HepG2 (cell line): ENCODE results near the gene HMMR. TPM values are rescaled to one million over a fixed set of nuclear protein-coding genes. Genes with fewer than 3 reads are reported as not detected.

Source experiments
- ATAC-seq: fragments of 200-7000 bp; cut with Tn5 transposase; 3 replicates; pipeline ENCODE4 v1.9.1; 2020; ENCODE audit warnings: mild to moderate bottlenecking, moderate library complexity
- BruUV-seq: library from RNA; stranded (reverse); fragments of 400-500 nt; replicated peaks from 2 replicates; lab custom pipeline; 2021; lab: Mats Ljungman, UMichigan
- CTCF ChIA-PET: fragments of 300-600 bp; formaldehyde crosslinking; extraction: SDS; loops from one replicate; lab custom pipeline; 2021; ENCODE audit warnings: low total read pairs, inconsistent platforms, low intra/inter-chr PET ratio; lab: Yijun Ruan, JAX
- POLR2A ChIA-PET: fragments of 350-600 bp; sonication (Branson Sonifier 250); formaldehyde crosslinking; loops from one replicate; lab custom pipeline; 2020; ENCODE audit warnings: antibody characterized with exemption, inconsistent platforms; lab: Yijun Ruan, JAX
- DNase-seq: peaks from one replicate; pipeline ENCODE4 v3.0.0-alpha.2; 2015; ENCODE audit warnings: low spot score
- FAIRE-seq: peaks from 3 replicates; lab custom pipeline; 2011; peaks lifted over from hg19 to GRCh38; lab: Jason Lieb, UNC
- H2AFZ ChIP-seq: one replicate; pipeline ENCODE4 v1.6.1; 2011; ENCODE audit warnings: low read length, inconsistent platforms
- H3K27ac ChIP-seq: fragments of 300-600 bp; 3 replicates; pipeline ENCODE4 v1.8.0; 2011; ENCODE audit warnings: mixed run types, mild to moderate bottlenecking, mixed read lengths, low read length, inconsistent platforms; ENCODE audit not compliant: insufficient read depth; ENCODE audit errors: extremely low read length
- H3K27me3 ChIP-seq, 2 experiments: fragments of 200-600 bp in 1 of 2; 2 replicates in 1 of 2; 3 replicates in 1 of 2; pipeline versions ENCODE4 v1.6.0 to v1.8.0; 2011; ENCODE audit warnings: low read length in 2 of 2, mild to moderate bottlenecking in 2 of 2, moderate library complexity in 2 of 2, inconsistent platforms in 1 of 2; ENCODE audit not compliant: insufficient read depth in 2 of 2, control insufficient read depth in 1 of 2
- H3K36me3 ChIP-seq, 2 experiments: fragments of 200-600 bp in 1 of 2; replicated peaks in 1 of 2; 2 replicates in 1 of 2; 3 replicates in 1 of 2; pipeline versions ENCODE4 v1.5.1 to v1.8.0; 2011; ENCODE audit warnings: low read length in 2 of 2, inconsistent platforms in 1 of 2; ENCODE audit not compliant: insufficient read depth in 2 of 2, control insufficient read depth in 1 of 2
- H3K4me1 ChIP-seq: 2 replicates; pipeline ENCODE4 v1.5.1; 2012; ENCODE audit warnings: low read length, inconsistent platforms; ENCODE audit not compliant: insufficient read depth
- H3K4me2 ChIP-seq: 2 replicates; pipeline ENCODE4 v1.6.0; 2011; ENCODE audit warnings: low read depth, low read length, inconsistent platforms
- H3K4me3 ChIP-seq, 3 experiments: fragments of 200-600 bp in 1 of 3; sonication (generic), shearing (Covaris generic) in 1 of 3; replicated peaks in 1 of 3; 2 replicates each; pipeline ENCODE4 v1.5.1; 2011 to 2016; ENCODE audit warnings: low read length in 3 of 3, inconsistent platforms in 2 of 3, low read depth in 2 of 3, mild to moderate bottlenecking in 2 of 3, control low read depth in 1 of 3, mixed read lengths in 1 of 3; ENCODE audit not compliant: insufficient read depth in 1 of 3
- H3K79me2 ChIP-seq: one replicate; pipeline ENCODE4 v1.6.1; 2011; ENCODE audit warnings: low read length, inconsistent platforms; ENCODE audit not compliant: insufficient read depth
- H3K9ac ChIP-seq: 2 replicates; pipeline ENCODE4 v1.6.0; 2011; ENCODE audit warnings: mild to moderate bottlenecking, low read depth, low read length, inconsistent platforms; ENCODE audit not compliant: insufficient read depth
- H3K9me3 ChIP-seq: 2 replicates; pipeline ENCODE4 v1.5.1; 2012; ENCODE audit warnings: mild to moderate bottlenecking, low read length
- H4K20me1 ChIP-seq: 2 replicates; pipeline ENCODE4 v1.6.0; 2011; ENCODE audit warnings: inconsistent platforms, mild to moderate bottlenecking, low read length, moderate library complexity; ENCODE audit not compliant: insufficient read depth
- CENPBD1 ChIP-seq: sonication (generic); formaldehyde crosslinking; IDR thresholded peaks from 2 replicates; pipeline ENCODE4 v1.8.0; 2022; ENCODE audit warnings: missing genetic modification reagents, low read depth, mild to moderate bottlenecking, borderline replicate concordance
- FOSL1 ChIP-seq: sonication (generic); formaldehyde crosslinking; IDR thresholded peaks from 2 replicates; pipeline ENCODE4 v1.9.0; 2021; ENCODE audit warnings: missing genetic modification reagents, borderline replicate concordance
- FOXO4 ChIP-seq: sonication (generic); formaldehyde crosslinking; conservative IDR thresholded peaks from 2 replicates; pipeline ENCODE4 v1.8.1; 2023; ENCODE audit warnings: missing genetic modification reagents
- HBP1 ChIP-seq: IDR thresholded peaks from 2 replicates; pipeline ENCODE4 v1.6.1; 2016; ENCODE audit warnings: low read depth, control low read depth
- KLF11 ChIP-seq: IDR thresholded peaks from 2 replicates; pipeline ENCODE4 v1.6.1; 2016; ENCODE audit warnings: missing compliant biosample characterization
- MEF2D ChIP-seq: sonication (generic); formaldehyde crosslinking; IDR thresholded peaks from 2 replicates; pipeline ENCODE4 v1.5.1; 2020; ENCODE audit warnings: mild to moderate bottlenecking, missing genetic modification reagents
- REPIN1 ChIP-seq: sonication (generic); formaldehyde crosslinking; IDR thresholded peaks from 2 replicates; pipeline ENCODE4 v1.8.0; 2022; ENCODE audit warnings: missing genetic modification reagents, low read depth, mild to moderate bottlenecking, borderline replicate concordance
- RORA ChIP-seq: sonication (generic); formaldehyde crosslinking; IDR thresholded peaks from 2 replicates; pipeline ENCODE4 v1.5.0; 2020; ENCODE audit warnings: mild to moderate bottlenecking, missing genetic modification reagents, moderate library complexity
- ZBTB34 ChIP-seq: sonication (generic); formaldehyde crosslinking; IDR thresholded peaks from 2 replicates; pipeline ENCODE4 v1.8.0; 2022; ENCODE audit warnings: mild to moderate bottlenecking, missing genetic modification reagents
- ZFP90 ChIP-seq: sonication (generic); formaldehyde crosslinking; IDR thresholded peaks from 2 replicates; pipeline ENCODE4 v1.8.0; 2022; ENCODE audit warnings: missing genetic modification reagents, mild to moderate bottlenecking, inconsistent platforms, borderline replicate concordance
- ZNF143 ChIP-seq: sonication (generic); formaldehyde crosslinking; IDR thresholded peaks from 2 replicates; pipeline ENCODE4 v1.4.0; 2020; ENCODE audit warnings: missing genetic modification reagents
- ZNF543 ChIP-seq: sonication (generic); formaldehyde crosslinking; IDR thresholded peaks from 2 replicates; pipeline ENCODE4 v1.4.0; 2020; ENCODE audit warnings: mild to moderate bottlenecking, missing genetic modification reagents
- WGBS: methylation state at CpG from one replicate; pipeline ENCODE4 v1.1.6; 2017; ENCODE audit warnings: low lambda C conversion rate; 5-methylcytosine and 5-hydroxymethylcytosine counted together
- in situ Hi-C: cut with HindIII; loops from 2 replicates; pipeline ENCODE4 v1.10.0; 2017; ENCODE audit warnings: low pct_unique_long_range_greater_than_20kb; ENCODE audit not compliant: extremely low pct_ligation_motif_present
- intact Hi-C: fragments of 100-400 bp; cut with micrococcal nuclease; formaldehyde crosslinking; loops from one replicate; pipeline ENCODE4 v1.10.0; 2022; ENCODE audit not compliant: unreplicated experiment
- polyA plus RNA-seq, 8 experiments: library from polyadenylated mRNA; depleted of rRNA in 3 of 8; stranded (reverse) in 7 of 8; unstranded in 1 of 8; fragments of >200 nt; fragmentation: Illumina TruSeq in 4 of 8; extraction: Trizol in 4 of 8; gene quantifications; 2 replicates each; pipeline versions ENCODE4 v1.2.1 to v1.2.3, GENCODE V29; 2011 to 2016; ENCODE audit warnings: low read depth in 4 of 8, missing spikeins in 1 of 8, mixed read lengths in 1 of 8; ENCODE audit not compliant: insufficient read depth in 1 of 8
- total RNA-seq, 5 experiments: library from RNA; depleted of rRNA; stranded (reverse); fragments of >200 nt; fragmentation: Illumina TruSeq; extraction: Trizol; gene quantifications; 2 replicates each; pipeline ENCODE4 v1.2.3, GENCODE V29; 2016; ENCODE audit warnings: low read depth in 1 of 5

HMMR gene
- total and polyA plus RNA-seq, 2 of the 13 experiments (the other 11 are each of a cell fraction or from before 2014, with no cell fraction given) = 8.5 to 48.3 TPM

GRCh38 chr5:163506726-163507125 lies 46.3 kb downstream of the HMMR start:
- peak overlapping the region; percentile 83 for H3K4me2 ChIP-seq
- H3K36me3 ChIP-seq = no peaks in the 10 kb centered on the region
- TF ChIP-seq HBP1 = 0 out of 2 replicates have a peak, but pooled peaks have one; percentile 0
- no peak for TF ChIP-seq CENPBD1 (CRISPR knock-in tag)
- no peak overlapping the region for H2AFZ ChIP-seq
- peak overlapping the region; percentile 85 for H3K9ac ChIP-seq
- H3K4me3 ChIP-seq = peak overlapping the region; percentile 64 to 99 (median 74)
- CTCF ChIA-PET = no interaction called here
- WGBS = 6% methylated on average over 8 of the region's 8 CpGs
- no peaks in the 10 kb centered on the region; a peak in 1 of 5 replicates for H3K27me3 ChIP-seq
- H3K79me2 ChIP-seq = peaks cover 51% of the 10 kb centered on the region
- peaks cover 41% of the 10 kb centered on the region for H3K4me1 ChIP-seq
- no peak for ATAC-seq
- POLR2A ChIA-PET = interaction anchor here (0.9 to 1.1 kb wide), 4 partner anchors 23 to 69 kb away, joined by 3 to 7 read pairs (median 4); partner anchors contain the start of genes CCNG1, HMMR and NUDCD2
- DNase-seq = no peak
- H3K27ac ChIP-seq = peak overlapping the region; percentile 92
- no TSS peak for BruUV-seq
- in situ Hi-C loops = no loop called here
- H4K20me1 ChIP-seq = no peaks in the 10 kb centered on the region
- no peaks in the 10 kb centered on the region for H3K9me3 ChIP-seq
- intact Hi-C loops = no loop called here
- no peak for FAIRE-seq

- peaks cover 34% of the 10 kb centered on the region for H3K4me1 ChIP-seq
- no peaks in the 10 kb centered on the region; a peak in 1 of 5 replicates for H3K27me3 ChIP-seq
- DNase-seq (no peak), FAIRE-seq (no peak), ATAC-seq (no peak)
- no peak overlapping the region for H2AFZ ChIP-seq
- peaks cover 3 to 19% of the 10 kb centered on the region in 2 experiments; a peak in 3 of 5 replicates for H3K36me3 ChIP-seq
- BruUV-seq = no TSS peak
- H4K20me1 ChIP-seq = no peaks in the 10 kb centered on the region
- WGBS = 71% methylated on average over 5 of the region's 5 CpGs
- CTCF ChIA-PET = no interaction called here
- no peaks in the 10 kb centered on the region for H3K9me3 ChIP-seq
- H3K4me2 ChIP-seq = peak overlapping the region; percentile 75
- TF ChIP-seq MEF2D (CRISPR knock-in tag) = no peak
- TF ChIP-seq ZNF143 (CRISPR knock-in tag) = no peak
- no peak for TF ChIP-seq ZFP90 (CRISPR knock-in tag)
- no peak for TF ChIP-seq KLF11 (CRISPR knock-in tag)
- no peak for TF ChIP-seq ZNF543 (CRISPR knock-in tag)
- no peak for TF ChIP-seq ZBTB34 (CRISPR knock-in tag)
- TF ChIP-seq FOXO4 (CRISPR knock-in tag) = no peak
- TF ChIP-seq RORA (CRISPR knock-in tag) = no peak
- TF ChIP-seq FOSL1 (CRISPR knock-in tag) = no peak
- no peak for TF ChIP-seq REPIN1 (CRISPR knock-in tag)
- TF ChIP-seq, all 625 proteins: peak for 0
- Histone ChIP-seq H3K27ac (peak overlapping the region; percentile 43), H3K4me3 (peak overlapping the region; percentile 4 to 36 (median 25); a peak in 3 of 6 replicates), H3K79me2 (peaks cover 54% of the 10 kb centered on the region), H3K9ac (peak overlapping the region; percentile 27; the same call in 1 of the 2 replicates)
- in situ Hi-C loops (no loop called here), intact Hi-C loops (no loop called here)
- POLR2A ChIA-PET = no interaction called here
Observed at GRCh38 chr5:163508753-163509152, 48.3 kb downstream of the HMMR start.
